Measurements from ENCODE around the gene IGSF11.
"Not testable (repeated sequence)": the region's sequence is repeated elsewhere in the genome, so short reads cannot be mapped to it uniquely, and the experiment has no call there.

Gene IGSF11

GRCh38 chr3:118988198-118989130 lies 46.2 kb downstream of the IGSF11 start:
- DNase-seq: no peak

- DNase-seq: no peak
These were observed 47.2 kb downstream of the IGSF11 start for GRCh38 chr3:118987477-118987876.

GRCh38 chr3:118986734-118987133 lies 47.9 kb downstream of the IGSF11 start:
- no peak for DNase-seq

- no peak for DNase-seq
These were observed 49.9 kb downstream of the IGSF11 start for GRCh38 chr3:118984699-118985098.

DNA sequence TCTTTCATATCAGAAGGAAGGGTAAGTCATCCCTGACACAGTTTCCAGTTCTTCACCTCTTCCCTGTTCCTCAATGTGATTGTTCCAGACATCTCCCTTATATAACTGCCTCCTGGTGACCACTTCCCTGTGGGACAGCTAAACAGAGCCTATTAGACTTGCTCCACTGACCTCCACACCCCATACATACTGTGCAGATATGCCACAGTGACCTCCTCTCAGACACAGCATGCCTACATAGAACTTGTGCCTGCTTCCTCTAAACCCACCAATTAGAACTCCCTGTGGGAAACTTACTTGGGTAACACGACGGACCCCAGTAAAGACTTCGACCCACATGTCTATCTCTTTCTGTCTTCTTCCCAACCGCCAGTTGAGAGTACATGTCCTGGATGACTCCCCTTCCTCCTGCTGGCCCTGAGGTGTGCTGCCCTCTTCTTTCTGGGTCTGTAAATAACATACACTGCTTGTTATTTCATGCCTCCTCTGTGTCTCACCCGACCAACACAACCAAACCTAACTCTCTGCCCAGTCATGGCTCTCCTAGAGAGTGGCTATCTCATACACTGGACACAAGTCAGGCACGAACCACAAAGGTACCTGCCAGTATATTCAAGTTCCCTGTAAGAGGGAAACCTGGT lies 53.0 kb downstream of the IGSF11 start:
- DNase-seq: no peak

DNA sequence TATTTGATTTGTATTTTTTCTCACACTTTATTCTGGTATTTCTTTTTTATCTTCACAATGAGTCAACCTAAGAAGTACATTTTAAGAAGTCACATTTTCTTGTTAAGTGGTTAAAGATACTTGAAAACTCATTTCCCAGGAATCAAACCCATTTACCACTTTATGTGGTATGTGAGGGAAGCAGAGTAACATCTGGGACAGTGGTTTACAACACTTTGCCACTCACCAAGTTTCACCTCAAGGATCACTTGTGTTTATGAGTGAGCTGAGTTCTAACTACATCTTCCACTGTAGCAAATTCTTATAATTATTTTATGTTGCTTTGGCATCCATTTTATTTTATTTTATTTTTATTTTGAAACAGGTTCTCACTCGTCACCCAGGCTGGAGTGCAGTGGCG lies 53.8 kb downstream of the IGSF11 start:
- no peak for DNase-seq

DNA sequence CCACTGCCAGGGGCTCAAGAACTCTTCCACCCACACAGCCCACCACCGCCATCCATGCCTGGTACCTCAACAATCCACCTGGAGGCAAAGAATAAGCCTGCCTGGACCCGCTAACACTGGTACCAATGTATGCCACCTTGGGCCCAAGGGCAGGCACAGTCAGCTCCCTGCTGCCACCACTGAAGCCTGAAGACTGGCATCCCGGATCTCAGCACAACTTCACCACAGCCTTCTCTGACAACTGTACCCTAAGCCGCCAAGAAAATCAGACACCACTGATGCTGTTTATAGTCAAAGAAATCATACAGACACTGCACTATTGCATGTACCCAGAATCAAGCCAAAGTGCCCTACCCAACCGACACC lies 56.3 kb downstream of the IGSF11 start:
- DNase-seq: no peak

DNA sequence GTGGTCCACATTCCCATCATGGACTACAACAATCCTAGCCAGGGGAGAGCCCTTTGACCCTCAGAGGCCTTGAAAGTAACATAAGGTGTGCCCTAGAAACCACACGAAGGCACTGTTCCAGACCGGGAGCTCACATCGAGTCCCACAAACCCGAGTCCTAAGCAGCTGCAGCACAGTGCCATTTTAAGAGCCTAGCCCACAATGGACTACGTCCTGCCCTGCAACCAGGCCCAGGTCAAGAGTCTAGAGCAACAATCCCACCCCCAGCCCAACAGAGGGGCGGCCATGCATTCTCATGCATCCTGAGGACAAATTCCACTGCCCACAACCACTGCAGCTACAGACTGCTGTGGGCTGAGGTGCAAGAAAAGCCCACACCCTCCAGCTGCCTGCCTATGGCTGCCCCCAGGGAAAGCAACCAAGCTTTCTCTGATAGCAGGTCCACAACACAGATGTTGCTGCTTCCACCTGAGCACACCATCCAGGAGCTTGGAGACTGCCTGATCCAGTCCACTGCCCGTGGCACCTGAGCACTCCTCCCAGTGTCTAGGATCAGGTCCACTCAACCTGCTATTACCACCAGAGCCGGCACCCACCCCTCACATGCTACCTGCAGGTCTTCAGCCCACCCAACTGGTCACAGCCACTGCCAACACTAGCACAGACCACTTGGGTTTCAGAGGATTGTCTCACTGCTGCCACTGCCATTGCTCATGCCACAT lies 56.8 kb downstream of the IGSF11 start:
- no peak for DNase-seq

DNA sequence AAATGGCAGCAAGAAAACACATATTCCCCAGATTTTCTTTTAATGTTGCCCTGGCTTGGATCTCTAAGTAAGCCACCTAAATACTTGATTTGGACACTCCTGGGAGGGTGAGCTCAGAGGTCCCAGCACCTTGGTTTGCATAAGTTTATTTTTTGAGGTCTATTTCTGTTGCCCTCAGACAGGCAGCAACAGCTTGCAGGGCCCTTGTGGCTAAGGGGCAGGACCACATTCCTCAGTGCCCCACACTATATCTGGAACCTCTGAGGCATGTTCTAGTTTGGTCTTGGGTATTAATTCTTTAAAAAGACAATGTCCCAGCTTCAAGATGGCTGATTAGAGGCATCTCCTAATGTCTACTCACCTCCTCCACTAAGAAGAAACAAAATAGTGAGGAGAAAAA lies 57.5 kb downstream of the IGSF11 start:
- DNase-seq: no peak

GRCh38 chr3:118975476-118975875 lies 59.2 kb downstream of the IGSF11 start:
- not testable (repeated sequence) for DNase-seq

DNA sequence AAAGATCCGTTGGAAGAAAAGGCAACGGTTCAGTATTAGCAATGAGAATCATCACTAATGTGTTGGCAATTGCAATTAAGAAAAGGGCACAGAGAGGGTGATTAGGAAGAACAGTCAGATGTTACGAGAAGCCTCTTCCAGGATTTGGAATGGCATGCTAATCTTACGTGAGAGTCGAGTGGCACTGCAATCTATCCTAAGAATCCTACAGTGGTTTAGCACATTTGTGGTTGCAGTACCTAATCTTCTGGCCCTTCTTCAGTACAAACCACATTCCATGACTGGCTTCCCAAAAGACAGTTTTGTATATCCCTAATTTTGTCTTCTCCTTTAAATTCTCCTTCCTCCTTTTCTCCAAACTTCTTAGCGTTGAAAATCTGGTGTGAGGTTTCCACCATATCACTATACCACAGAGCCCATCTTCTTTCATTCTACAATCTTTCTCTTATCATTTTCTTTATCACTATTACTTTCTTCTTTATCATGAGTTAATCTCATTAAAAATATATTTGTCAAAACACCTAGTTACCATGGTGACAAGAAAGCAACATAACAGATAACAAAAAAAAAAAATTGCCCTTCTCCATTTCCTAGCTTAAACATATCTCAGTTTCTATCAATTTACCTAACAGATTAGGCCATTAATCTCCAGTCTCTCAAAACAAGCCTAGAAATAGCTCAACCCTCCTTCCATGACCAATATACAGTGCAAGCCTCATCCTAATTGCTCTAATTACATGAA lies 60.1 kb downstream of the IGSF11 start:
- DNase-seq: no peak

DNA sequence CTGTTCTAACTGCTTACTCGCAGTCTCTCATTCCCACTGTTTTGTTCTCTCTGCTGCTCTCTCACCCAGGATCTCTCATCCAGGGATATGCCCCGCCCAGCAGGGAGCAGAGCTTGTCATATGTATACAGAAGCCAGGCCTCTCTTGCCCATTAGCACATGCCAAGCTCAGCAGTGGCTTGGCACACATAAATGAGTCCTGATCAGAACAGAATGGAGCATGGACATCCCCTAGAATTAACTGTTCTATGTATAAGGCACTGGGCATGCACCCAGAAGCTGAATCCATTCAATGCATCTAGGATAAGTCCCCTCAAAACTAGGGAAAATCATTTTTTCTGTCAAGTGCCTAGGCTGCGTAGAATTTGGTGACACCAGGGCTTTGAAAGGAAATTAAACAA lies 61.6 kb downstream of the IGSF11 start:
- no peak for DNase-seq

- DNase-seq: no peak
These were observed 63.8 kb downstream of the IGSF11 start for GRCh38 chr3:118970819-118971218.

GRCh38 chr3:118968640-118969039 lies 66.0 kb downstream of the IGSF11 start:
- DNase-seq: no peak

DNA sequence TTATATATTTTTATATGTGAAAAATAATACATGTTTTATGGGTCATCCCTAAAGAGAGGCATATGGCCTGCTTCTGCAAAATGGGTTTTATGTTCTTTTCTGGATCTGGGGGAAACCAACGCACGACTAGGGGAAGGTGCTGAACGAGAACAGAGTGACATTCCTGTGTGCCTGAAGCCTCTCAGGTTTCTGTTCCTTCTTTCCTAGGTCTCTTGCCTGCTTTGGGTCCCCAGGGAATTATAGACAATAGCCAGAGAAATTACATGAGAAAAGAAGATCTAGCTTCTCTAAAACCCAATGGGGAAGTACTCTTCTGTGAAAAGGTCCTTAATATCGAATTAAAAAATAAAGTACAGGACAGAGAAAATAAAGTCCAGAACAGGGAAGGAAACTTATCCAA lies 66.5 kb downstream of the IGSF11 start:
- no peak for DNase-seq

GRCh38 chr3:118966700-118967099 lies 67.9 kb downstream of the IGSF11 start:
- DNase-seq: no peak

DNA sequence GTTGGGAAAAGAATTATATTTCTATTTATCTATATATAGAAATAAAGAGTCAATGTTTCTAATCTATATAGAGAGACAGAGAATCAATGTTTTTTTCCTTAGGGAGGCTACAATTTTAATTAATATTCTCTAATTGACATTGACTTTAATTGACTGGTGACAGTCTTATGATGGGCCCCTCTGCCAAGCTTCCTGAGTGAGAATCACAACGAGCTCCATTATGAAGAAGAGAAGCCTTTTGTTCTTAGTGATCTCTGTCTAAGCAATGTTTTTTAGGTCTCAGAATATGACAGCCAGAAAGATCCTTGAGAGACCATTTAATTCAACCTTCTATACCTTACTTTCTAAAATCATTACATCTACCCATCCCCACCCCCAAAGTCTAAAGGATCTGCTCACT lies 70.9 kb downstream of the IGSF11 start:
- DNase-seq: no peak

DNA sequence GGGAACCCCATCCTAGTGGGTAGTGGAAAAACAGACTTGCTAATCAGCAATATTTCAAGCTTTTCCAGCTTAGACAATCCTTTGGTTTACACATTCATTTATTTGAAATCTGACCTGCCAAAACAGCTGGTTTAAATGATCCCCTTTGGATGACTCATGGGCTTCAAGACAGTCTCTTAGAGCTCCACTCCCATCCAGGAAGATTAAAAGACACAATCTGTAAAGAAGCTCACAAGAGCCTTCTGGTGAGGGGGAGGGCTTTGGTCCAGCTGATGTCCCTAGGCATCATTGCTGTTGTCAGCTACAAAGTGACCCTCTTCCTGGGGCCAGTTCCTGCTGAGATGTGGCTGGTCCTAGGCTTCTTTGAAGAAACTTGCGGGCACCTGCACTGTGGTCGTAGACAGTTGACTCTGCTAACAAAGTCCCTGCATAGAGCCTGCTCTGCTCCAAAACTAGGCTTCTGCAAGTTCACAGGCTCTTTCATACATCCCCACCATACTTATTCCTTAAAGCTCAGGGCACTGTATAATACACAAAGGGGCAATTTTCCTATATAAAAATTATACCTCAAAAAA lies 73.7 kb downstream of the IGSF11 start:
- DNase-seq: no peak

GRCh38 chr3:118955914-118956556 lies 78.6 kb downstream of the IGSF11 start:
- no peak for DNase-seq

GRCh38 chr3:118951089-118951488 lies 83.6 kb downstream of the IGSF11 start:
- DNase-seq: no peak

GRCh38 chr3:118949113-118949760 lies 85.4 kb downstream of the IGSF11 start:
- DNase-seq: no peak

DNA sequence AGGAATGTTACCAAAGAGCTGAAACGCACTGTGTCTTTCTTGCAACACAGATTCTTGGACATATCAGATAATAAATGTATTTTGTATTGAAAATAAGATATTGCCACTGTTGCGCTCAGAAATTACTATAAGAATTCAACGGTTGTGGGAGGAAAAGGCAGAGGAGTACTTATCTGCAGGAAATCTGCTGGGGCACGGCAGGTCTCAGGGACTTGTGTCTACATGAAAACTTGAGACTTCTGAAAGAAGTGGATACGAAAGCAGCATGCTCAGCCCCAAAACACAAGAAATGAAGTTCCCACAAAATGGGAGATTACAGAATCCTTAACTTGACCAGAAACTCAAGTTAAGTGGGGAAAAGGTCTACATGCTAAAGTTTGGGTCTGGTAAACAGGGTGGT lies 86.5 kb downstream of the IGSF11 start:
- no peak for DNase-seq

Measured in NCI-H1436 treated with DMSO at 0.1 percent for 48 hours (cell line).